ENCODE results near the gene BDH1. TPM values are rescaled to one million over a fixed set of nuclear protein-coding genes. Genes with fewer than 3 reads are reported as not detected.

The BDH1 gene
- total and polyA plus RNA-seq, 2 of the 8 experiments (the other 6 are each of a cell fraction or from before 2014, with no cell fraction given): 27.2 to 28.1 TPM

- Histone ChIP-seq H4K91ac (replicated peaks; ENCODE audit: insufficient read length, low read length) (no peak overlapping the region), H2BK120ac (replicated peaks; ENCODE audit: low read depth, low read length) (no peak overlapping the region), H3K18ac (ENCODE audit: extremely low read depth, low read length) (no peak overlapping the region), H3K4me2 (ENCODE audit: insufficient read depth in 1 of 2, low read depth in 2 of 2, low read length in 2 of 2) (no peak overlapping the region), H3K9me3 (ENCODE audit: insufficient read depth in 2 of 2, low read depth in 1 of 2, low read length in 1 of 2) (no peaks in the 10 kb centered on the region), H3K79me1 (ENCODE audit: low read depth, low read length) (no peaks in the 10 kb centered on the region), H3K4ac (replicated peaks; ENCODE audit: insufficient read length, low read depth, low read length) (no peak overlapping the region), H3K27ac (ENCODE audit: low read depth, low read length) (no peak overlapping the region), H3K9ac (replicated peaks in 1 of 4; ENCODE audit: extremely low read depth in 1 of 4, low read depth in 3 of 4, low read length in 3 of 4) (no peak overlapping the region), H3K4me3 (ENCODE audit: extremely low read depth in 1 of 4, insufficient read depth in 2 of 4, low read depth in 3 of 4, low read length in 4 of 4) (no peak overlapping the region), H2AFZ (ENCODE audit: low read length) (no peak overlapping the region), H3K23me2 (ENCODE audit: low read depth, low read length) (no peaks in the 10 kb centered on the region; the same call in 1 of the 2 replicates), H3K56ac (replicated peaks; ENCODE audit: insufficient read length, low read depth, low read length) (no peak overlapping the region), H4K8ac (ENCODE audit: extremely low read depth, insufficient read depth, low read length) (no peak overlapping the region), H3K23ac (ENCODE audit: insufficient read length) (no peak overlapping the region), H4K20me1 (replicated peaks in 1 of 2; ENCODE audit: control insufficient read depth in 1 of 2, insufficient read depth in 2 of 2, low read length in 2 of 2) (no peaks in the 10 kb centered on the region), H3K27me3 (replicated peaks in 1 of 4; ENCODE audit: control insufficient read depth in 3 of 4, extremely low read depth in 1 of 4, insufficient read depth in 3 of 4, low read length in 3 of 4) (no peaks in the 10 kb centered on the region), H3K79me2 (ENCODE audit: control insufficient read depth in 1 of 2, insufficient read depth in 2 of 2, low read length in 2 of 2) (no peaks in the 10 kb centered on the region), H2BK12ac (ENCODE audit: low read depth, low read length) (no peak overlapping the region), H2BK20ac (ENCODE audit: low read length) (no peak overlapping the region), H2BK5ac (ENCODE audit: low read depth, low read length) (no peak overlapping the region), H2AK5ac (ENCODE audit: low read depth, low read length) (no peak overlapping the region), H3K4me1 (replicated peaks in 1 of 4; ENCODE audit: control insufficient read depth in 3 of 4, insufficient read depth in 4 of 4, low read length in 3 of 4) (peaks cover 0 to 10% (median 9%) of the 10 kb centered on the region in 4 experiments; a peak in 6 of 7 replicates), H2BK15ac (ENCODE audit: low read length) (no peak overlapping the region), H4K5ac (ENCODE audit: insufficient read length, low read depth, low read length) (no peak overlapping the region), H3K14ac (ENCODE audit: insufficient read length) (no peak overlapping the region), H3K36me3 (ENCODE audit: control insufficient read depth in 2 of 4, insufficient read depth in 4 of 4, low read length in 3 of 4) (peaks cover 0 to 5% (median 0%) of the 10 kb centered on the region in 4 experiments; a peak in 1 of 8 replicates)
- WGBS, 2 experiments (ENCODE audit: extremely low coverage in 1 of 2, insufficient coverage in 1 of 2, insufficient read length in 1 of 2, insufficient replicate concordance in 2 of 2, low coverage in 1 of 2, low lambda C conversion rate in 2 of 2, missing lambda C conversion rate in 1 of 2): 95% methylated on average over 5 of the region's 5 CpGs; no CpG with 5 or more reads in 1 of the 2 experiments
- TF ChIP-seq RAD21 (IDR thresholded peaks at IDR 0.05 in 1 of 2, conservative IDR thresholded peaks at IDR 0.05 in 1 of 2; ENCODE audit: low read depth in 2 of 2, low read length in 2 of 2): peak; percentile 35 to 42; a peak in 3 of 4 replicates
- no peak for TF ChIP-seq E2F6 (IDR thresholded peaks at IDR 0.05)
- peak in 2 of 3 experiments; percentile 48 to 76; a peak in 3 of 4 replicates for TF ChIP-seq CTCF (IDR thresholded peaks at IDR 0.05; ENCODE audit: control extremely low read depth in 1 of 3, insufficient read depth in 1 of 3, low read depth in 1 of 3, low read length in 3 of 3)
- TF ChIP-seq BACH1 (IDR thresholded peaks at IDR 0.05; ENCODE audit: low read length): no peak
- no peak for TF ChIP-seq RFX5 (IDR thresholded peaks at IDR 0.05; ENCODE audit: borderline replicate concordance, low read depth, low read length)
- TF ChIP-seq SP2 (IDR thresholded peaks at IDR 0.05; ENCODE audit: low read length): no peak
- no peak for TF ChIP-seq ZNF274 (IDR thresholded peaks at IDR 0.05; ENCODE audit: borderline replicate concordance, extremely low read depth, low read length)
- no peak for TF ChIP-seq MAX (IDR thresholded peaks at IDR 0.05)
- no peak for DNase-seq (ENCODE audit: low read depth in 1 of 2, low spot score in 2 of 2)
- CTCF ChIA-PET (ENCODE audit: partially characterized antibody): interaction anchor here (0.6 to 4.2 kb wide), 16 partner anchors 10 to 547 kb away, joined by 3 to 35 read pairs (median 4); no protein-coding TSS in a partner anchor
- no peak for FAIRE-seq
- POLR2A ChIA-PET (ENCODE audit: partially characterized antibody): interaction anchor here (1.2 to 2.3 kb wide), 4 partner anchors 9 to 17 kb away, joined by 5 to 9 read pairs (median 6); no protein-coding TSS in a partner anchor
Measured at GRCh38 chr3:197525706-197526105, 30.1 kb downstream of the BDH1 start.
